Chondrocyte (in vitro differentiated cells): ENCODE data around the gene HSPB9. TPM values are rescaled to one million over a fixed set of nuclear protein-coding genes. Genes with fewer than 3 reads are reported as not detected.

ENCODE experiments used
- DNase-seq: peaks from one replicate; pipeline ENCODE4 v3.0.0; 2021; ENCODE audit warnings: mixed read lengths, low spot score
- H3K27ac Mint-ChIP-seq: one replicate; pipeline ENCODE4 v1.8.0; 2021; ENCODE audit warnings: mild to moderate bottlenecking, moderate library complexity, mixed read lengths; ENCODE audit not compliant: unreplicated experiment
- H3K27me3 Mint-ChIP-seq: 2 replicates; pipeline ENCODE4 v1.8.0; 2021; ENCODE audit warnings: low read depth, mixed read lengths
- H3K36me3 Mint-ChIP-seq: 2 replicates; pipeline ENCODE4 v1.8.0; 2021; ENCODE audit warnings: low read depth, mixed read lengths
- H3K4me1 Mint-ChIP-seq: 2 replicates; pipeline ENCODE4 v1.8.0; 2021; ENCODE audit warnings: low read depth, mild to moderate bottlenecking, mixed read lengths
- H3K4me3 Mint-ChIP-seq: one replicate; pipeline ENCODE4 v1.8.0; 2021; ENCODE audit warnings: mild to moderate bottlenecking, moderate library complexity, mixed read lengths; ENCODE audit not compliant: unreplicated experiment
- H3K9me3 Mint-ChIP-seq: 2 replicates; pipeline ENCODE4 v1.8.0; 2021; ENCODE audit warnings: low read depth, mixed read lengths
- CTCF ChIP-seq: fragments of 200-600 bp; sonication (generic); IDR thresholded peaks from 2 replicates; pipeline ENCODE4 v1.5.0; 2021; ENCODE audit warnings: antibody characterized with exemption, mild to moderate bottlenecking, moderate library complexity
- total RNA-seq: library from RNA; stranded (reverse); gene quantifications from 3 replicates; pipeline ENCODE4 v1.2.1, GENCODE V29; 2021

HSPB9 gene
- total RNA-seq, 1 donor from 2014 or later: not detected

- DNase-seq: no peak
These were observed 4.1 kb upstream of the HSPB9 start for GRCh38 chr17:42118545-42118944.

DNA sequence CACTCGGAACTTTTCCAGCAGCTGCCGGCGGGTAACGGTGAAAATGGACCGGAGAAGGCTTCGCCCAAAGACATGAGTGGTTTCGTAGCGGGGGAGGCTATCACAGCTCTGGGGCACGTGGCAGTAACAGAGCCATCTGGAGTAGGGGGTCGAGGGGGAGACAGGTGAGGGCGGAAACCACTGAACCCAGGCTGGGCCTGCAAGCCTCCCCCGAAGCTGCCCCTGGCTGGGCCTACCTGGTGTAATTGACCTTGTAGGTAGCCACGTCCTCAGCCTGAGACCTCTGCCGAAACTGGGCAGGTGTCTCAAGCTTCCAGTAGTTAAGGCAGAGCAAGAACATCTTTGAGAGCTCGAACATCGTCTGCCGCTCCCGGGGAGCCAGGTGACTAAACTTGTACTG, 3.3 kb upstream of the HSPB9 start:
- Mint-ChIP-seq H3K9me3 (no peaks in the 10 kb centered on the region), H3K27ac (no peak overlapping the region), H3K27me3 (no peaks in the 10 kb centered on the region), H3K4me3 (no peak overlapping the region), H3K36me3 (peaks cover 11% of the 10 kb centered on the region), H3K4me1 (peaks cover 21% of the 10 kb centered on the region)
- no peak for DNase-seq
- no peak for TF ChIP-seq CTCF

More at GRCh38 chr17:42118545-42118944, 4.1 kb upstream of the HSPB9 start:
- Mint-ChIP-seq H3K9me3 (no peaks in the 10 kb centered on the region), H3K36me3 (peaks cover 13% of the 10 kb centered on the region), H3K27ac (no peak overlapping the region), H3K27me3 (no peaks in the 10 kb centered on the region), H3K4me3 (no peak overlapping the region), H3K4me1 (peaks cover 21% of the 10 kb centered on the region)
- TF ChIP-seq CTCF: peak; percentile 69

DNA sequence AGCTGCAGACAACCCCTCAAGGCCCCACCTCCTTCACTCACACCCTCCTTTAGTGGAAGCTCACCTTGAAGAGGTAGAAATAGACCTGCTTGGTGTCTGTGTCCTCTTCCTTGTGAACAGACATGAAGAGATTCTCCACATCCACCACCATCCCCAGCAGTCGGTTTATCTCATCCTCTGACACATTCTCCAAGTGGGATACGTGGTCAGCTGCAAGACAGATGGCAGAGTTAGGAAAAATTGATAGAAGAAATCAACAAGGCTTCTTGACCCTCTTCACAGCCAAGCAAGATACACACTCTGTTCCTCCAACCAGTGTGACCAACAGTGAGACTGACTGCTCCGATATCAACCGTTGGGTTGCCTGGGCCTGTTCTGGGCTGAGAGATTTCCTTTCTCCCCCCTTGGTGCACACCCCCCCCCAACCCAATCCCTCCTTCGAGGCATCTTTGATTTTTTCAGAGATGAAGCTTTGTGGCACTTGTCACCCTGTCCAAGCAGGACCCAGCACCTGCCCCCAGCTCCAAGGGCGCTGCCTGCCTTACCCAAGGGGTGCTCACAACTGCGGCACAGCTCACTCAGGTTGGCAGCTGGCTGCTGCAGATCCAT, 2.3 kb upstream of the HSPB9 start:
- Mint-ChIP-seq H3K4me1 (peaks cover 21% of the 10 kb centered on the region), H3K9me3 (no peaks in the 10 kb centered on the region), H3K27me3 (no peaks in the 10 kb centered on the region), H3K36me3 (peaks cover 9% of the 10 kb centered on the region), H3K4me3 (peak overlapping the region; percentile 56), H3K27ac (no peak overlapping the region)
- DNase-seq: no peak
- no peak for TF ChIP-seq CTCF

DNA sequence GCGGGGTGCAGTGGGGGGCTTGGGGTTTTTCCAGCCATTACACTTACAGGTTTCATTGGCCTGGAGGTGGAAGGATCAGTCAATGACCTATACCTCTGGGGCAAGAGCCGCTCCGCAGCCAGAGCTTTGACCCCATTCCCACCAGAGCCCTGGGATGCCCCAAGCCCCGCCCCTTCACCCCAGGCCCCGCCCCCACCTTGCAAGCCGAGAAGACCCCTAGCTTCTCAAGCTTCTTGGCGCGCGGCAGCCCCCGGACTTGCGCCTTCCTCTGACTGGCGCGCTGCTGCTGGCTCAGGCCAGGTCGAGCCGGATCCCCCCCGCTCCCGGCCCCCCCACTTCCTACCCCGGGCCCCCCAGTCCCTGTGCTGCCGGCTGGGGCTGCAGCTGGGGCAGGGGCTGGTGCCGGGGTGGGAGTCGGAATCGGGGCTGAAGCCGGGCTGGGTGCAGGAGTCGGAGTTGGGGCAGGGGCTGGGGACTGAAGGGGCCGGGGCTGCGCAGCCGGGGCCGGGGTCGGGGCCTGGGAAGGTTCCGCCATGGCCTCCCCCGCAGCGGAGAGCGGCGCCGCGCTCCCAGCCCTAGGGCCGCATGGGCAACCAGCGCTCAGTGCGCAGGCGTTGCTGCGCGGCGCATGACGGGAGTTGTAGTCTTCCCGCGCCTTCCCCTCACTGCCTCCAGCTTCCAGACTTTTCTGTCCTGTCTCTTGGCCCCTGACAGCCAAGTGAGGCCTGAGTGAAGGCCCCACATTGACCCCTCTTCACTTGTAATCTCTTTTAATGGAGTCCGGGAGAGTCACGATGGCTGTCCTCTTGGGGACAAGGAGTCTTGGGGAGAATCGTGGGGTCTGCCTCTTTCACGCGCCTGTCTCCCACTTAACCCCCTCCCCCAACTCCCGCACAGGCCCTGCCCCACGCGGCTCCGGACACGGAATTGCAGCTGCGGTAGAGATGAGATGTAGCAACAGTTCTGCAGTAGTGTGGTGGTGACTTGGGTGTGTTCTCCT, 1.5 kb upstream of the HSPB9 start, which contains the start of gene KAT2A:
Gene KAT2A, minus strand, starts transcription at position 598 of the 1,000 bp plus-strand sequence. Its CDS starts 63 bp downstream, at position 535.
- no peak for TF ChIP-seq CTCF
- Mint-ChIP-seq H3K4me3 (peak within 1 kb of the TSS; percentile 56), H3K4me1 (peaks cover 21% of the 10 kb centered on the region), H3K9me3 (no peaks in the 10 kb centered on the region), H3K27ac (peak within 1 kb of the TSS; percentile 65), H3K27me3 (no peaks in the 10 kb centered on the region), H3K36me3 (peaks cover 7% of the 10 kb centered on the region)
- DNase-seq: no peak

DNA sequence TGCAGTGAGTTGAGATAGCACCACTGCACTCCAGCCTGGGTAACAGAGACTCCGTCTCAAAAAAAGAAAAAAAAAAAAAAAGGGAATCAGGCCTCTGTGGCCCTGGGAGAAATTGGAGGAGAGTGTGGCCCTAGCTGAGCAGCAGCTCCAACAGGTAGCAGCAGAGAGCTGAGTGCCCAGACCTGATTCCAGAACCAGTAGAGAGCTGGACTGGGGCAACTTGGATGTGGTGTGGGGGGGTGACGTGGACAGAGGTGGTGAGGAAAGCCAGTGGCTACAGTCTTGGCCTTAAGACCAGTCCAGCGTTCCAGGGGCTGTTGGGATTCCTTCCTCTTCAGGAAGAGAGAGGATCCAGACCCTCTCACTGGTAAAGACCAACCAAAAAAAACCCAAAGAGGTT, 1.7 kb downstream of the HSPB9 start:
- Mint-ChIP-seq H3K9me3 (no peaks in the 10 kb centered on the region), H3K36me3 (peaks cover 19% of the 10 kb centered on the region), H3K4me3 (no peak overlapping the region), H3K27ac (no peak overlapping the region), H3K4me1 (peaks cover 11% of the 10 kb centered on the region), H3K27me3 (no peaks in the 10 kb centered on the region)
- no peak for DNase-seq
- TF ChIP-seq CTCF: no peak
